ENCODE data around the gene ENGASE. TPM values are rescaled to one million over a fixed set of nuclear protein-coding genes. Genes with fewer than 3 reads are reported as not detected.

Gene ENGASE
- total and polyA plus RNA-seq, 9 of the 15 experiments (the other 6 are each of a cell fraction or from before 2014, with no cell fraction given) = 0.06 to 45.5 (median 13.9) TPM

DNA sequence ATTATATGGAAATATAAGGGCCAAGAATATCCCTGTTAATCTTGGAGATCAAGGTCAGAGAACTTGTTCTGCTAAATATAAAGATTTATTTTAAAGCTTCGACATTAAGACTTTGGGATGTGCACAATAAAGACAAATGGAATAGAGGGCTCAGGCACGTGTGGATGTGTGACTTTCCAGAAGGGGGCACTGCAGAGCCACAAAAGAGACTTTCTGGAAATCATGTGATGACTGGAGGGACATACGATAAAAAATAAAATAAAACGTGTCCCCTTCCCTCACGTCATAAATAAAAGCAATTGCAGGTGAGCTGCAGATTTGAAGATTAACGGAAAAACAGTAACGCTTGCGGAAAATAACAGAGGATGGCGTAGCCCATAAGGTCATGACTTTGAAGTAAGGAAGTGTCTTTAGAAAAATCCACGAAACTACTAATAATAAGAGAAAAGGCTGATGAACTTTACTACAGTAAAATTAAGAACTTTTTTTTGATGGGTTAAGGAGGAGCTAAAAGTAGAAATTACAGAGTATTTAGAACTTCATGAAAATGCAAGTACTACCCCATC, 9.4 kb upstream of the ENGASE start (continued):
- TF ChIP-seq, protein P1, sequence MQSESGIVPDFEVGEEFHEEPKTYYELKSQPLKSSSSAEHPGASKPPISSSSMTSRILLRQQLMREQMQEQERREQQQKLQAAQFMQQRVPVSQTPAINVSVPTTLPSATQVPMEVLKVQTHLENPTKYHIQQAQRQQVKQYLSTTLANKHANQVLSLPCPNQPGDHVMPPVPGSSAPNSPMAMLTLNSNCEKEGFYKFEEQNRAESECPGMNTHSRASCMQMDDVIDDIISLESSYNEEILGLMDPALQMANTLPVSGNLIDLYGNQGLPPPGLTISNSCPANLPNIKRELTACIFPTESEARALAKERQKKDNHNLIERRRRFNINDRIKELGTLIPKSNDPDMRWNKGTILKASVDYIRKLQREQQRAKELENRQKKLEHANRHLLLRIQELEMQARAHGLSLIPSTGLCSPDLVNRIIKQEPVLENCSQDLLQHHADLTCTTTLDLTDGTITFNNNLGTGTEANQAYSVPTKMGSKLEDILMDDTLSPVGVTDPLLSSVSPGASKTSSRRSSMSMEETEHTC (IDR thresholded peaks at IDR 0.05) = peak; percentile 83
- TF ChIP-seq ZNF584 (CRISPR knock-in tag; IDR thresholded peaks at IDR 0.05; ENCODE audit: low read depth) (no peak), PPARD (CRISPR knock-in tag; IDR thresholded peaks at IDR 0.05) (no peak), SOX6 (IDR thresholded peaks at IDR 0.05) (no peak), MEF2D (tag; conservative IDR thresholded peaks at IDR 0.05; ENCODE audit: low read depth) (no peak), THRAP3 (IDR thresholded peaks at IDR 0.05; ENCODE audit: borderline replicate concordance) (no peak), JUN (IDR thresholded peaks at IDR 0.05; ENCODE audit: borderline replicate concordance, low read depth, low read length) (no peak), JUN (CRISPR knock-in tag; IDR thresholded peaks at IDR 0.05; ENCODE audit: borderline replicate concordance) (no peak), ZNF24 (IDR thresholded peaks at IDR 0.05) (no peak), BACH1 (tag; IDR thresholded peaks at IDR 0.05) (no peak)
- TF ChIP-seq, protein P2, sequence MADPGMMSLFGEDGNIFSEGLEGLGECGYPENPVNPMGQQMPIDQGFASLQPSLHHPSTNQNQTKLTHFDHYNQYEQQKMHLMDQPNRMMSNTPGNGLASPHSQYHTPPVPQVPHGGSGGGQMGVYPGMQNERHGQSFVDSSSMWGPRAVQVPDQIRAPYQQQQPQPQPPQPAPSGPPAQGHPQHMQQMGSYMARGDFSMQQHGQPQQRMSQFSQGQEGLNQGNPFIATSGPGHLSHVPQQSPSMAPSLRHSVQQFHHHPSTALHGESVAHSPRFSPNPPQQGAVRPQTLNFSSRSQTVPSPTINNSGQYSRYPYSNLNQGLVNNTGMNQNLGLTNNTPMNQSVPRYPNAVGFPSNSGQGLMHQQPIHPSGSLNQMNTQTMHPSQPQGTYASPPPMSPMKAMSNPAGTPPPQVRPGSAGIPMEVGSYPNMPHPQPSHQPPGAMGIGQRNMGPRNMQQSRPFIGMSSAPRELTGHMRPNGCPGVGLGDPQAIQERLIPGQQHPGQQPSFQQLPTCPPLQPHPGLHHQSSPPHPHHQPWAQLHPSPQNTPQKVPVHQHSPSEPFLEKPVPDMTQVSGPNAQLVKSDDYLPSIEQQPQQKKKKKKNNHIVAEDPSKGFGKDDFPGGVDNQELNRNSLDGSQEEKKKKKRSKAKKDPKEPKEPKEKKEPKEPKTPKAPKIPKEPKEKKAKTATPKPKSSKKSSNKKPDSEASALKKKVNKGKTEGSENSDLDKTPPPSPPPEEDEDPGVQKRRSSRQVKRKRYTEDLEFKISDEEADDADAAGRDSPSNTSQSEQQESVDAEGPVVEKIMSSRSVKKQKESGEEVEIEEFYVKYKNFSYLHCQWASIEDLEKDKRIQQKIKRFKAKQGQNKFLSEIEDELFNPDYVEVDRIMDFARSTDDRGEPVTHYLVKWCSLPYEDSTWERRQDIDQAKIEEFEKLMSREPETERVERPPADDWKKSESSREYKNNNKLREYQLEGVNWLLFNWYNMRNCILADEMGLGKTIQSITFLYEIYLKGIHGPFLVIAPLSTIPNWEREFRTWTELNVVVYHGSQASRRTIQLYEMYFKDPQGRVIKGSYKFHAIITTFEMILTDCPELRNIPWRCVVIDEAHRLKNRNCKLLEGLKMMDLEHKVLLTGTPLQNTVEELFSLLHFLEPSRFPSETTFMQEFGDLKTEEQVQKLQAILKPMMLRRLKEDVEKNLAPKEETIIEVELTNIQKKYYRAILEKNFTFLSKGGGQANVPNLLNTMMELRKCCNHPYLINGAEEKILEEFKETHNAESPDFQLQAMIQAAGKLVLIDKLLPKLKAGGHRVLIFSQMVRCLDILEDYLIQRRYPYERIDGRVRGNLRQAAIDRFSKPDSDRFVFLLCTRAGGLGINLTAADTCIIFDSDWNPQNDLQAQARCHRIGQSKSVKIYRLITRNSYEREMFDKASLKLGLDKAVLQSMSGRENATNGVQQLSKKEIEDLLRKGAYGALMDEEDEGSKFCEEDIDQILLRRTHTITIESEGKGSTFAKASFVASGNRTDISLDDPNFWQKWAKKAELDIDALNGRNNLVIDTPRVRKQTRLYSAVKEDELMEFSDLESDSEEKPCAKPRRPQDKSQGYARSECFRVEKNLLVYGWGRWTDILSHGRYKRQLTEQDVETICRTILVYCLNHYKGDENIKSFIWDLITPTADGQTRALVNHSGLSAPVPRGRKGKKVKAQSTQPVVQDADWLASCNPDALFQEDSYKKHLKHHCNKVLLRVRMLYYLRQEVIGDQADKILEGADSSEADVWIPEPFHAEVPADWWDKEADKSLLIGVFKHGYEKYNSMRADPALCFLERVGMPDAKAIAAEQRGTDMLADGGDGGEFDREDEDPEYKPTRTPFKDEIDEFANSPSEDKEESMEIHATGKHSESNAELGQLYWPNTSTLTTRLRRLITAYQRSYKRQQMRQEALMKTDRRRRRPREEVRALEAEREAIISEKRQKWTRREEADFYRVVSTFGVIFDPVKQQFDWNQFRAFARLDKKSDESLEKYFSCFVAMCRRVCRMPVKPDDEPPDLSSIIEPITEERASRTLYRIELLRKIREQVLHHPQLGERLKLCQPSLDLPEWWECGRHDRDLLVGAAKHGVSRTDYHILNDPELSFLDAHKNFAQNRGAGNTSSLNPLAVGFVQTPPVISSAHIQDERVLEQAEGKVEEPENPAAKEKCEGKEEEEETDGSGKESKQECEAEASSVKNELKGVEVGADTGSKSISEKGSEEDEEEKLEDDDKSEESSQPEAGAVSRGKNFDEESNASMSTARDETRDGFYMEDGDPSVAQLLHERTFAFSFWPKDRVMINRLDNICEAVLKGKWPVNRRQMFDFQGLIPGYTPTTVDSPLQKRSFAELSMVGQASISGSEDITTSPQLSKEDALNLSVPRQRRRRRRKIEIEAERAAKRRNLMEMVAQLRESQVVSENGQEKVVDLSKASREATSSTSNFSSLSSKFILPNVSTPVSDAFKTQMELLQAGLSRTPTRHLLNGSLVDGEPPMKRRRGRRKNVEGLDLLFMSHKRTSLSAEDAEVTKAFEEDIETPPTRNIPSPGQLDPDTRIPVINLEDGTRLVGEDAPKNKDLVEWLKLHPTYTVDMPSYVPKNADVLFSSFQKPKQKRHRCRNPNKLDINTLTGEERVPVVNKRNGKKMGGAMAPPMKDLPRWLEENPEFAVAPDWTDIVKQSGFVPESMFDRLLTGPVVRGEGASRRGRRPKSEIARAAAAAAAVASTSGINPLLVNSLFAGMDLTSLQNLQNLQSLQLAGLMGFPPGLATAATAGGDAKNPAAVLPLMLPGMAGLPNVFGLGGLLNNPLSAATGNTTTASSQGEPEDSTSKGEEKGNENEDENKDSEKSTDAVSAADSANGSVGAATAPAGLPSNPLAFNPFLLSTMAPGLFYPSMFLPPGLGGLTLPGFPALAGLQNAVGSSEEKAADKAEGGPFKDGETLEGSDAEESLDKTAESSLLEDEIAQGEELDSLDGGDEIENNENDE (IDR thresholded peaks at IDR 0.05; ENCODE audit: low read depth, low read length) = no peak
- TF ChIP-seq, protein P3, sequence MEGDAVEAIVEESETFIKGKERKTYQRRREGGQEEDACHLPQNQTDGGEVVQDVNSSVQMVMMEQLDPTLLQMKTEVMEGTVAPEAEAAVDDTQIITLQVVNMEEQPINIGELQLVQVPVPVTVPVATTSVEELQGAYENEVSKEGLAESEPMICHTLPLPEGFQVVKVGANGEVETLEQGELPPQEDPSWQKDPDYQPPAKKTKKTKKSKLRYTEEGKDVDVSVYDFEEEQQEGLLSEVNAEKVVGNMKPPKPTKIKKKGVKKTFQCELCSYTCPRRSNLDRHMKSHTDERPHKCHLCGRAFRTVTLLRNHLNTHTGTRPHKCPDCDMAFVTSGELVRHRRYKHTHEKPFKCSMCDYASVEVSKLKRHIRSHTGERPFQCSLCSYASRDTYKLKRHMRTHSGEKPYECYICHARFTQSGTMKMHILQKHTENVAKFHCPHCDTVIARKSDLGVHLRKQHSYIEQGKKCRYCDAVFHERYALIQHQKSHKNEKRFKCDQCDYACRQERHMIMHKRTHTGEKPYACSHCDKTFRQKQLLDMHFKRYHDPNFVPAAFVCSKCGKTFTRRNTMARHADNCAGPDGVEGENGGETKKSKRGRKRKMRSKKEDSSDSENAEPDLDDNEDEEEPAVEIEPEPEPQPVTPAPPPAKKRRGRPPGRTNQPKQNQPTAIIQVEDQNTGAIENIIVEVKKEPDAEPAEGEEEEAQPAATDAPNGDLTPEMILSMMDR (IDR thresholded peaks at IDR 0.05 in 2 of 3, conservative IDR thresholded peaks at IDR 0.05 in 1 of 3; ENCODE audit: insufficient read depth in 2 of 3, low read depth in 1 of 3, low read length in 3 of 3) = peak; percentile 64 to 90 (median 73)
- TF ChIP-seq, protein P4, sequence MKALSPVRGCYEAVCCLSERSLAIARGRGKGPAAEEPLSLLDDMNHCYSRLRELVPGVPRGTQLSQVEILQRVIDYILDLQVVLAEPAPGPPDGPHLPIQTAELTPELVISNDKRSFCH (CRISPR knock-in tag; IDR thresholded peaks at IDR 0.05) = no peak
- TF ChIP-seq, protein P4 (tag; IDR thresholded peaks at IDR 0.05) = no peak
